ENCODE measurements around the gene PPARD.
"Not testable (repeated sequence)": the region's sequence is repeated elsewhere in the genome, so short reads cannot be mapped to it uniquely, and the experiment has no call there.

PPARD gene

GRCh38 chr6:35312076-35312800 lies 30.1 kb upstream of the PPARD start:
- DNase-seq (ENCODE audit: low read depth in 3 of 3): no peak

GRCh38 chr6:35312807-35313206 lies 29.6 kb upstream of the PPARD start:
- no peak for DNase-seq (ENCODE audit: low read depth in 3 of 3)

GRCh38 chr6:35317483-35318195 lies 24.7 kb upstream of the PPARD start:
- DNase-seq (ENCODE audit: low read depth in 3 of 3): no peak

GRCh38 chr6:35318196-35319171 lies 23.9 kb upstream of the PPARD start:
- DNase-seq (ENCODE audit: low read depth in 3 of 3): no peak

GRCh38 chr6:35319346-35320030 lies 22.9 kb upstream of the PPARD start:
- no peak for DNase-seq (ENCODE audit: low read depth in 3 of 3)

GRCh38 chr6:35320031-35320410 lies 22.3 kb upstream of the PPARD start:
- no peak for DNase-seq (ENCODE audit: low read depth in 3 of 3)

- DNase-seq (ENCODE audit: low read depth in 3 of 3): no peak
Measured at GRCh38 chr6:35321091-35321490, 21.3 kb upstream of the PPARD start.

- DNase-seq (ENCODE audit: low read depth in 3 of 3): peak; percentile 55 to 72 (median 56)
Measured at GRCh38 chr6:35327349-35328027, 14.9 kb upstream of the PPARD start.

GRCh38 chr6:35328108-35328723 lies 14.1 kb upstream of the PPARD start:
- no peak for DNase-seq (ENCODE audit: low read depth in 3 of 3)

GRCh38 chr6:35328965-35329364 lies 13.4 kb upstream of the PPARD start:
- DNase-seq (ENCODE audit: low read depth in 3 of 3): not testable (repeated sequence)

- no peak for DNase-seq (ENCODE audit: low read depth in 3 of 3)
Measured at GRCh38 chr6:35330541-35331119, 11.7 kb upstream of the PPARD start.

- peak in 1 of 3 experiments; percentile 35 for DNase-seq (ENCODE audit: low read depth in 3 of 3)
Measured at GRCh38 chr6:35332074-35332887, 10.1 kb upstream of the PPARD start.

GRCh38 chr6:35341557-35341956 lies 801 bp upstream of the PPARD start:
- no peak for DNase-seq (ENCODE audit: low read depth in 3 of 3)

GRCh38 chr6:35343092-35343834 lies 905 bp downstream of the PPARD start:
- no peak for DNase-seq (ENCODE audit: low read depth in 3 of 3)

GRCh38 chr6:35343835-35344550 lies 1.6 kb downstream of the PPARD start:
- DNase-seq (ENCODE audit: low read depth in 3 of 3): no peak

- no peak for DNase-seq (ENCODE audit: low read depth in 3 of 3)
Measured at GRCh38 chr6:35351422-35351821, 9.1 kb downstream of the PPARD start.

- DNase-seq (ENCODE audit: low read depth in 3 of 3): no peak
Measured at GRCh38 chr6:35352735-35353134, 10.4 kb downstream of the PPARD start.

Data from stimulated activated CD4-positive, alpha-beta T cell treated with anti-CD3 and anti-CD28 coated beads, TNF-alpha, amount 100 ng/mL, for 24 hours (primary cell).